ENCODE data around the gene MACF1.

- TF ChIP-seq CTCF (IDR thresholded peaks at IDR 0.05) (no peak), POLR2AphosphoS5 (IDR thresholded peaks at IDR 0.05) (no peak), POLR2A (IDR thresholded peaks at IDR 0.05) (no peak)
These were observed 9.1 kb downstream of the MACF1 start for GRCh38 chr1:39213511-39214002.

Data from breast epithelium (tissue), 3 donors.